Endothelial cell of umbilical vein (primary cell): ENCODE measurements around the gene SNAP25.

ENCODE experiments used
- POLR2A ChIP-seq: IDR thresholded peaks from 2 replicates; pipeline ENCODE4 v1.6.1; 2012; ENCODE audit warnings: low read depth, mild to moderate bottlenecking, control low read depth, low read length
- TF ChIP-seq, protein P1 (sequence below), 2 donors: IDR thresholded peaks; 1 replicate in 1 of 2; 2 replicates in 1 of 2; pipeline ENCODE4 v1.5.1; 2011; ENCODE audit warnings: low read length in 2 of 2, mild to moderate bottlenecking in 2 of 2, moderate library complexity in 2 of 2, control low read depth in 1 of 2, inconsistent platforms in 1 of 2, low read depth in 1 of 2; ENCODE audit not compliant: insufficient read depth in 1 of 2; ENCODE audit errors: extremely low read depth in 1 of 2
- TF ChIP-seq, protein P2 (sequence below): IDR thresholded peaks from 2 replicates; pipeline ENCODE4 v1.6.1; 2011; ENCODE audit not compliant: insufficient read depth, insufficient read length

DNA sequence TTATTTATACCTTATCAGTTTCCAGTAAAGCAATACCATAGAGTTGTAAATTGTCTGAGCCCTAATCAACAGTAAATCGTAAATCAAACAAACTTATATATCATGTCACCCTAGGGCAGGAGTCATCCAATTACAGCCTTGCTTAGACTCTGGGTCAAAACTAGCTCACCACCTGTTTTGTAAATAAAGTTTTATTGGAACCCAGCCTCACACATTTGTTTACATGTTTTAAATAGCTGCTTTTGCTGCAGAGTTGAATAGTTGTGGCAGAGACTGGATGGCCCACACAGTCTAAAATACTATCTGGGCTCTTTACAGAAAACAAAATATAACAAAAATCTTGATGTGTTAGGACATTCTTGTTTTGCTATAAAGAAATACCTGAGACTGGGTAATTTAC is 121.0 kb downstream of the SNAP25 start:
- no peak for TF ChIP-seq POLR2A
- TF ChIP-seq, protein P1, sequence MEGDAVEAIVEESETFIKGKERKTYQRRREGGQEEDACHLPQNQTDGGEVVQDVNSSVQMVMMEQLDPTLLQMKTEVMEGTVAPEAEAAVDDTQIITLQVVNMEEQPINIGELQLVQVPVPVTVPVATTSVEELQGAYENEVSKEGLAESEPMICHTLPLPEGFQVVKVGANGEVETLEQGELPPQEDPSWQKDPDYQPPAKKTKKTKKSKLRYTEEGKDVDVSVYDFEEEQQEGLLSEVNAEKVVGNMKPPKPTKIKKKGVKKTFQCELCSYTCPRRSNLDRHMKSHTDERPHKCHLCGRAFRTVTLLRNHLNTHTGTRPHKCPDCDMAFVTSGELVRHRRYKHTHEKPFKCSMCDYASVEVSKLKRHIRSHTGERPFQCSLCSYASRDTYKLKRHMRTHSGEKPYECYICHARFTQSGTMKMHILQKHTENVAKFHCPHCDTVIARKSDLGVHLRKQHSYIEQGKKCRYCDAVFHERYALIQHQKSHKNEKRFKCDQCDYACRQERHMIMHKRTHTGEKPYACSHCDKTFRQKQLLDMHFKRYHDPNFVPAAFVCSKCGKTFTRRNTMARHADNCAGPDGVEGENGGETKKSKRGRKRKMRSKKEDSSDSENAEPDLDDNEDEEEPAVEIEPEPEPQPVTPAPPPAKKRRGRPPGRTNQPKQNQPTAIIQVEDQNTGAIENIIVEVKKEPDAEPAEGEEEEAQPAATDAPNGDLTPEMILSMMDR (IDR thresholded peaks at IDR 0.05; ENCODE audit: extremely low read depth in 1 of 2, insufficient read depth in 1 of 2, low read depth in 1 of 2, low read length in 2 of 2): no peak
- TF ChIP-seq, protein P2, sequence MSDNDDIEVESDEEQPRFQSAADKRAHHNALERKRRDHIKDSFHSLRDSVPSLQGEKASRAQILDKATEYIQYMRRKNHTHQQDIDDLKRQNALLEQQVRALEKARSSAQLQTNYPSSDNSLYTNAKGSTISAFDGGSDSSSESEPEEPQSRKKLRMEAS: no peak
